Measurements from ENCODE around the gene NTN3. TPM values are rescaled to one million over a fixed set of nuclear protein-coding genes. Genes with fewer than 3 reads are reported as not detected.

The NTN3 gene
- total and polyA plus RNA-seq, 2 of the 8 experiments (the other 6 are each of a cell fraction or from before 2014, with no cell fraction given): 0.30 to 0.34 TPM

GRCh38 chr16:2480948-2481347 lies 9.9 kb downstream of the NTN3 start:
- WGBS, 2 experiments (ENCODE audit: extremely low coverage in 1 of 2, insufficient coverage in 1 of 2, insufficient read length in 1 of 2, insufficient replicate concordance in 2 of 2, low coverage in 1 of 2, low lambda C conversion rate in 2 of 2, missing lambda C conversion rate in 1 of 2): 86% methylated on average over 12 of the region's 12 CpGs; no CpG with 5 or more reads in 1 of the 2 experiments
- H3K14ac ChIP-seq (ENCODE audit: insufficient read length): no peak overlapping the region
- H3K27me3 ChIP-seq (replicated peaks in 1 of 4; ENCODE audit: control insufficient read depth in 3 of 4, extremely low read depth in 1 of 4, insufficient read depth in 3 of 4, low read length in 3 of 4): peaks cover 0 to 8% (median 2%) of the 10 kb centered on the region in 4 experiments; a peak in 2 of 7 replicates
- no peak overlapping the region for H3K9ac ChIP-seq (replicated peaks in 1 of 4; ENCODE audit: extremely low read depth in 1 of 4, low read depth in 3 of 4, low read length in 3 of 4)
- H3K4ac ChIP-seq (replicated peaks; ENCODE audit: insufficient read length, low read depth, low read length): no peak overlapping the region
- ChIA-PET POLR2A (ENCODE audit: partially characterized antibody) (interaction anchor here (0.6 to 1.3 kb wide), 4 partner anchors 19 to 402 kb away, joined by 3 to 4 read pairs (median 3); no protein-coding TSS in a partner anchor), CTCF (ENCODE audit: partially characterized antibody) (no interaction called here)
- no peak overlapping the region for H4K8ac ChIP-seq (ENCODE audit: extremely low read depth, insufficient read depth, low read length)
- peaks cover 0 to 4% of the 10 kb centered on the region in 2 experiments; a peak in 1 of 4 replicates for H3K79me2 ChIP-seq (ENCODE audit: control insufficient read depth in 1 of 2, insufficient read depth in 2 of 2, low read length in 2 of 2)
- H2AK5ac ChIP-seq (ENCODE audit: low read depth, low read length): no peak overlapping the region
- H4K20me1 ChIP-seq (replicated peaks in 1 of 2; ENCODE audit: control insufficient read depth in 1 of 2, insufficient read depth in 2 of 2, low read length in 2 of 2): peaks cover 7 to 10% of the 10 kb centered on the region in 2 experiments
- FAIRE-seq (no peak), DNase-seq (ENCODE audit: low read depth in 1 of 2, low spot score in 2 of 2) (no peak)
- H2BK5ac ChIP-seq (ENCODE audit: low read depth, low read length): no peak overlapping the region
- no peak overlapping the region for H2BK120ac ChIP-seq (replicated peaks; ENCODE audit: low read depth, low read length)
- H4K91ac ChIP-seq (replicated peaks; ENCODE audit: insufficient read length, low read length): no peak overlapping the region
- H2AFZ ChIP-seq (ENCODE audit: low read length): no peak overlapping the region
- H3K4me1 ChIP-seq (replicated peaks in 1 of 4; ENCODE audit: control insufficient read depth in 3 of 4, insufficient read depth in 4 of 4, low read length in 3 of 4): peaks cover 0 to 3% (median 0%) of the 10 kb centered on the region in 4 experiments; a peak in 3 of 7 replicates
- H3K9me3 ChIP-seq (ENCODE audit: insufficient read depth in 2 of 2, low read depth in 1 of 2, low read length in 1 of 2): no peaks in the 10 kb centered on the region
- H3K4me3 ChIP-seq (ENCODE audit: extremely low read depth in 1 of 4, insufficient read depth in 2 of 4, low read depth in 3 of 4, low read length in 4 of 4): no peak overlapping the region
- H3K79me1 ChIP-seq (ENCODE audit: low read depth, low read length): peaks cover 28% of the 10 kb centered on the region
- no peak overlapping the region for H2BK15ac ChIP-seq (ENCODE audit: low read length)
- no peak overlapping the region for H3K56ac ChIP-seq (replicated peaks; ENCODE audit: insufficient read length, low read depth, low read length)
- H3K4me2 ChIP-seq (ENCODE audit: insufficient read depth in 1 of 2, low read depth in 2 of 2, low read length in 2 of 2): no peak overlapping the region
- H3K27ac ChIP-seq (ENCODE audit: low read depth, low read length): no peak overlapping the region
- H3K23ac ChIP-seq (ENCODE audit: insufficient read length): no peak overlapping the region
- H3K18ac ChIP-seq (ENCODE audit: extremely low read depth, low read length): no peak overlapping the region
- no peak overlapping the region for H2BK12ac ChIP-seq (ENCODE audit: low read depth, low read length)
- peaks cover under 1% of the 10 kb centered on the region; the same call in 1 of the 2 replicates for H3K23me2 ChIP-seq (ENCODE audit: low read depth, low read length)
- H3K36me3 ChIP-seq (ENCODE audit: control insufficient read depth in 2 of 4, insufficient read depth in 4 of 4, low read length in 3 of 4): no peaks in the 10 kb centered on the region
- no peak overlapping the region for H2BK20ac ChIP-seq (ENCODE audit: low read length)
- no peak overlapping the region for H4K5ac ChIP-seq (ENCODE audit: insufficient read length, low read depth, low read length)
- no peak for TF ChIP-seq GTF2F1 (IDR thresholded peaks at IDR 0.05; ENCODE audit: borderline replicate concordance, low read depth, low read length)
- no peak for TF ChIP-seq SAP30 (IDR thresholded peaks at IDR 0.05; ENCODE audit: insufficient read depth, insufficient replicate concordance, low read length)
- no peak for TF ChIP-seq TCF12 (IDR thresholded peaks at IDR 0.05; ENCODE audit: low read depth, low read length)
- TF ChIP-seq TBP (IDR thresholded peaks at IDR 0.05; ENCODE audit: low read depth, low read length): no peak
- no peak for TF ChIP-seq POLR2A (IDR thresholded peaks at IDR 0.05; ENCODE audit: control extremely low read depth in 1 of 2, low read depth in 2 of 2, low read length in 2 of 2)
- no peak for TF ChIP-seq ASH2L (IDR thresholded peaks at IDR 0.05; ENCODE audit: low read length)
- TF ChIP-seq SP1 (IDR thresholded peaks at IDR 0.05; ENCODE audit: low read depth, low read length): no peak
- TF ChIP-seq ATF2 (IDR thresholded peaks at IDR 0.05; ENCODE audit: low read length): no peak
- TF ChIP-seq CTBP2 (IDR thresholded peaks at IDR 0.05; ENCODE audit: borderline replicate concordance, insufficient read depth, insufficient read length, low read length): no peak
- TF ChIP-seq RNF2 (IDR thresholded peaks at IDR 0.05; ENCODE audit: borderline replicate concordance, low read depth, low read length, missing control alignments, poor library complexity, severe bottlenecking): no peak
- no peak for TF ChIP-seq SIN3A (conservative IDR thresholded peaks at IDR 0.05 in 1 of 2, IDR thresholded peaks at IDR 0.05 in 1 of 2; ENCODE audit: low read depth in 1 of 2, low read length in 2 of 2)
- no peak for TF ChIP-seq EZH2 (IDR thresholded peaks at IDR 0.05; ENCODE audit: low read depth, low read length, severe bottlenecking)
